GM10248 (cell line): ENCODE measurements around the gene UBE2S.

Experiments used
- CTCF ChIA-PET: fragments of 300-600 bp; sonication (Branson Sonifier 250); formaldehyde crosslinking; extraction: SDS; loops from one replicate; lab custom pipeline; 2021; ENCODE audit warnings: antibody characterized with exemption; lab: Yijun Ruan, JAX
- POLR2A ChIA-PET: fragments of 350-650 bp; sonication (Branson Sonifier 250); formaldehyde crosslinking; extraction: SDS; loops from one replicate; lab custom pipeline; 2020; ENCODE audit warnings: antibody characterized with exemption; lab: Yijun Ruan, JAX
- DNase-seq: peaks from one replicate; pipeline ENCODE4 v3.0.0; 2012; ENCODE audit errors: extremely low spot score
- CTCF ChIP-seq: IDR thresholded peaks from 2 replicates; pipeline ENCODE4 v1.5.1; 2012; ENCODE audit warnings: mild to moderate bottlenecking, low read depth; ENCODE audit errors: extremely low read depth, missing control alignments, control extremely low read depth

Gene UBE2S

GRCh38 chr19:55440411-55441105 lies 33.0 kb upstream of the UBE2S start:
- ChIA-PET POLR2A (no interaction called here), CTCF (interaction anchor here (0.9 kb wide), 1 partner anchor 12 kb away, joined by 3 read pairs; no protein-coding TSS in a partner anchor)
- no peak for TF ChIP-seq CTCF
- DNase-seq, result peak; percentile 59

- TF ChIP-seq CTCF, result no peak
- no peak for DNase-seq
- ChIA-PET POLR2A (no interaction called here), CTCF (interaction anchor here (1.1 kb wide), 1 partner anchor 21 kb away, joined by 3 read pairs; no protein-coding TSS in a partner anchor)
Measured at GRCh38 chr19:55439052-55439451, 31.5 kb upstream of the UBE2S start.

GRCh38 chr19:55437410-55437809 lies 29.8 kb upstream of the UBE2S start:
- no peak for DNase-seq
- no peak for TF ChIP-seq CTCF
- POLR2A ChIA-PET, result interaction anchor here (0.7 kb wide), 1 partner anchor 375 kb away, joined by 3 read pairs; the partner anchor contains the start of gene RDH13
- CTCF ChIA-PET, result interaction anchor here (1.2 to 2.0 kb wide), 4 partner anchors 20 to 135 kb away, joined by 3 to 6 read pairs (median 4); no protein-coding TSS in a partner anchor

- POLR2A ChIA-PET, result no interaction called here
- CTCF ChIA-PET, result interaction anchor here (1.2 to 2.0 kb wide), 5 partner anchors 19 to 135 kb away, joined by 3 to 6 read pairs (median 3); no protein-coding TSS in a partner anchor
- no peak for TF ChIP-seq CTCF
- DNase-seq, result no peak
Measured at GRCh38 chr19:55436847-55437246, 29.3 kb upstream of the UBE2S start.

- ChIA-PET CTCF (no interaction called here), POLR2A (no interaction called here)
- DNase-seq, result no peak
- TF ChIP-seq CTCF, result no peak
Measured at GRCh38 chr19:55435020-55435419, 27.4 kb upstream of the UBE2S start.

GRCh38 chr19:55434356-55434919 lies 26.9 kb upstream of the UBE2S start:
- no peak for DNase-seq
- TF ChIP-seq CTCF, result no peak
- POLR2A ChIA-PET, result no interaction called here
- CTCF ChIA-PET, result no interaction called here
